OCI-LY7 (cell line): ENCODE results near the gene RIMKLB.

ENCODE experiments used
- EZH2phosphoT487 ChIP-seq: fragments of 200-600 bp; sonication (generic); IDR thresholded peaks from 2 replicates; pipeline ENCODE4 v1.6.1; 2018; ENCODE audit warnings: low read depth, borderline replicate concordance, mild to moderate bottlenecking, mixed run types, antibody characterized with exemption, low read length, moderate library complexity, mixed read lengths
- TF ChIP-seq, protein P1 (sequence below): fragments of 200-600 bp; sonication (generic); conservative IDR thresholded peaks from 2 replicates; pipeline ENCODE4 v1.5.1; 2014; ENCODE audit warnings: mild to moderate bottlenecking, antibody characterized with exemption, low read length, moderate library complexity, mixed read lengths

DNA sequence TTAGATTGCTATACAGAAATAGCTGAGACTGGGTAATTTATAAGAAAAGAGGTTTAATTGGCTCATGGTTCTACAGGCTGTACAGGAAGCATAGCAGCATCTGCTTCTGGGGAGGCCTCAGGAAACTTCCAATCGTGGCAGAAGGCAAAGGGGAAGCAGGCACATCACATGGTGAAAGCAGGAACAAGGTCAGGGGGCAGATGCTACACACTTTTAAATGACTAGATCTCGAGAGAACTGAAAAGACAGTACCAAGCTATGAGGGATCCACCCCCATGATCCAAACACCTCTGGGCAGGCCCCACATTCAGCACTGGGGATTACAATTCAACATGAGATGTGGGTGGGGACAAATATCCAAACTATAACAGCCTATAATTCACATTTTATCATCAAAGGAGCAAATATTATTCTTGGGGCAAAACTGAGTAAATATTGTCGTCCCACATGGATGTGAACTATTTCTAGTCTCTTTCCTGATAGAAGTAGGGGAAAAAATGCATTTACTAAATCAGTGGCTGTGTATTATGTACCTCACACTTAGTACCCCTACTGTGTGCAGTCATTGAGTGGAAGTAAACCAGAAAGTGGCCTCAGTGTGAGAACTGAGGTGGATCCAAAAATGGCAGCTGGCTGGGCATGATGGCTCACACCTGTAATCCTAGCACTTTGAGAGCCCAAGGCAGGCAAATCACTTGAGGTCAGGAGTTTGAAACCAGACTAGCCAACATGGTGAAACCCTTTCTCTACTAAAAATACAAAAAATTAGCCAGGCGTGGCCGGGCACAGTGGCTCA is 99.2 kb downstream of the RIMKLB start:
- TF ChIP-seq, protein P1, sequence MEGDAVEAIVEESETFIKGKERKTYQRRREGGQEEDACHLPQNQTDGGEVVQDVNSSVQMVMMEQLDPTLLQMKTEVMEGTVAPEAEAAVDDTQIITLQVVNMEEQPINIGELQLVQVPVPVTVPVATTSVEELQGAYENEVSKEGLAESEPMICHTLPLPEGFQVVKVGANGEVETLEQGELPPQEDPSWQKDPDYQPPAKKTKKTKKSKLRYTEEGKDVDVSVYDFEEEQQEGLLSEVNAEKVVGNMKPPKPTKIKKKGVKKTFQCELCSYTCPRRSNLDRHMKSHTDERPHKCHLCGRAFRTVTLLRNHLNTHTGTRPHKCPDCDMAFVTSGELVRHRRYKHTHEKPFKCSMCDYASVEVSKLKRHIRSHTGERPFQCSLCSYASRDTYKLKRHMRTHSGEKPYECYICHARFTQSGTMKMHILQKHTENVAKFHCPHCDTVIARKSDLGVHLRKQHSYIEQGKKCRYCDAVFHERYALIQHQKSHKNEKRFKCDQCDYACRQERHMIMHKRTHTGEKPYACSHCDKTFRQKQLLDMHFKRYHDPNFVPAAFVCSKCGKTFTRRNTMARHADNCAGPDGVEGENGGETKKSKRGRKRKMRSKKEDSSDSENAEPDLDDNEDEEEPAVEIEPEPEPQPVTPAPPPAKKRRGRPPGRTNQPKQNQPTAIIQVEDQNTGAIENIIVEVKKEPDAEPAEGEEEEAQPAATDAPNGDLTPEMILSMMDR: no peak
- TF ChIP-seq EZH2phosphoT487: no peak
